HepG2 (cell line): ENCODE data around the gene PIEZO1. TPM values are rescaled to one million over a fixed set of nuclear protein-coding genes. Genes with fewer than 3 reads are reported as not detected.
A peak's percentile ranks its signal among the peaks of the same experiment; 100 is the strongest.

Experiments used
- CENPT ChIP-seq: sonication (generic); formaldehyde crosslinking; IDR thresholded peaks from 2 replicates; pipeline ENCODE4 v1.8.0; 2022; ENCODE audit warnings: low read depth, mild to moderate bottlenecking, moderate library complexity, missing genetic modification reagents
- CHCHD3 ChIP-seq: sonication (generic); formaldehyde crosslinking; IDR thresholded peaks from 2 replicates; pipeline ENCODE4 v1.8.0; 2022; ENCODE audit warnings: mild to moderate bottlenecking, missing genetic modification reagents, moderate library complexity
- ELF4 ChIP-seq: sonication (generic); formaldehyde crosslinking; IDR thresholded peaks from 2 replicates; pipeline ENCODE4 v1.5.0; 2020; ENCODE audit warnings: missing genetic modification reagents, mild to moderate bottlenecking, moderate library complexity, borderline replicate concordance
- FOXO1 ChIP-seq: sonication (generic); formaldehyde crosslinking; IDR thresholded peaks from 2 replicates; pipeline ENCODE4 v1.4.0; 2020; ENCODE audit warnings: missing genetic modification reagents
- GTF3A ChIP-seq: sonication (generic); formaldehyde crosslinking; conservative IDR thresholded peaks from 2 replicates; pipeline ENCODE4 v1.4.0; 2020; ENCODE audit warnings: mild to moderate bottlenecking, missing genetic modification reagents
- HOXA3 ChIP-seq: sonication (generic); formaldehyde crosslinking; IDR thresholded peaks from 2 replicates; pipeline ENCODE4 v1.5.0; 2020; ENCODE audit warnings: missing genetic modification reagents
- HOXA9 ChIP-seq: sonication (generic); formaldehyde crosslinking; IDR thresholded peaks from 2 replicates; pipeline ENCODE4 v1.8.1; 2022; ENCODE audit warnings: missing genetic modification reagents, mild to moderate bottlenecking, moderate library complexity, borderline replicate concordance
- LCORL ChIP-seq, 2 experiments: fragments of 450-650 bp in 1 of 2; sonication (generic) in 1 of 2; formaldehyde crosslinking in 1 of 2; IDR thresholded peaks; 2 replicates each; pipeline versions ENCODE4 v1.5.0 to v1.6.1; 2017 to 2020; ENCODE audit warnings: antibody characterized with exemption in 1 of 2, missing genetic modification reagents in 1 of 2
- NCOA2 ChIP-seq: sonication (generic); formaldehyde crosslinking; IDR thresholded peaks from 2 replicates; pipeline ENCODE4 v1.8.0; 2022; ENCODE audit warnings: inconsistent platforms
- PLRG1 ChIP-seq: fragments of 450-650 bp; conservative IDR thresholded peaks from 2 replicates; pipeline ENCODE4 v1.6.1; 2016
- SALL1 ChIP-seq: sonication (generic); formaldehyde crosslinking; IDR thresholded peaks from 2 replicates; pipeline ENCODE4 v1.8.0; 2022; ENCODE audit warnings: mild to moderate bottlenecking, missing genetic modification reagents
- SOX6 ChIP-seq, 2 experiments: fragments of 450-650 bp in 1 of 2; sonication (generic) in 1 of 2; formaldehyde crosslinking in 1 of 2; IDR thresholded peaks; 2 replicates each; pipeline versions ENCODE4 v1.4.0 to v1.6.1; 2017 to 2020; ENCODE audit warnings: antibody characterized with exemption in 1 of 2, mild to moderate bottlenecking in 1 of 2, missing genetic modification reagents in 1 of 2
- SP1 ChIP-seq, 2 experiments: fragments of 450-650 bp in 1 of 2; sonication (generic) in 1 of 2; formaldehyde crosslinking in 1 of 2; IDR thresholded peaks; 2 replicates each; pipeline versions ENCODE4 v1.4.0 to v1.6.1; 2016 to 2020; ENCODE audit warnings: missing genetic modification reagents in 1 of 2
- SPEN ChIP-seq: sonication (generic); formaldehyde crosslinking; IDR thresholded peaks from 2 replicates; pipeline ENCODE4 v1.5.1; 2020; ENCODE audit warnings: low read depth, mild to moderate bottlenecking, missing genetic modification reagents
- STAG1 ChIP-seq: sonication (generic); formaldehyde crosslinking; IDR thresholded peaks from 2 replicates; pipeline ENCODE4 v1.4.0; 2020; ENCODE audit warnings: missing genetic modification reagents
- TBX2 ChIP-seq: sonication (generic); formaldehyde crosslinking; IDR thresholded peaks from 2 replicates; pipeline ENCODE4 v1.5.0; 2020; ENCODE audit warnings: missing genetic modification reagents, mild to moderate bottlenecking, borderline replicate concordance
- ZC3H13 ChIP-seq: sonication (generic); formaldehyde crosslinking; IDR thresholded peaks from 2 replicates; pipeline ENCODE4 v1.8.1; 2023; ENCODE audit warnings: mild to moderate bottlenecking, missing genetic modification reagents, moderate library complexity
- ZNF331 ChIP-seq: sonication (generic); formaldehyde crosslinking; IDR thresholded peaks from 2 replicates; pipeline ENCODE4 v1.4.0; 2020; ENCODE audit warnings: missing genetic modification reagents
- ZNF33B ChIP-seq: sonication (generic); formaldehyde crosslinking; IDR thresholded peaks from 2 replicates; pipeline ENCODE4 v1.5.1; 2020; ENCODE audit warnings: mild to moderate bottlenecking, missing genetic modification reagents
- ZNF431 ChIP-seq: sonication (generic); formaldehyde crosslinking; IDR thresholded peaks from 2 replicates; pipeline ENCODE4 v1.9.0; 2022; ENCODE audit warnings: missing genetic modification reagents, low read depth, mild to moderate bottlenecking, borderline replicate concordance
- ZSCAN25 ChIP-seq: sonication (generic); formaldehyde crosslinking; IDR thresholded peaks from 2 replicates; pipeline ENCODE4 v1.8.0; 2022; ENCODE audit warnings: mild to moderate bottlenecking, missing genetic modification reagents
- ZSCAN31 ChIP-seq: sonication (generic); formaldehyde crosslinking; IDR thresholded peaks from 2 replicates; pipeline ENCODE4 v1.5.0; 2020; ENCODE audit warnings: low read depth, mild to moderate bottlenecking, missing genetic modification reagents
- polyA plus RNA-seq, 8 experiments: library from polyadenylated mRNA; depleted of rRNA in 3 of 8; stranded (reverse) in 7 of 8; unstranded in 1 of 8; fragments of >200 nt; fragmentation: Illumina TruSeq in 4 of 8; extraction: Trizol in 4 of 8; gene quantifications; 2 replicates each; pipeline versions ENCODE4 v1.2.1 to v1.2.3, GENCODE V29; 2011 to 2016; ENCODE audit warnings: low read depth in 4 of 8, missing spikeins in 1 of 8, mixed read lengths in 1 of 8; ENCODE audit not compliant: insufficient read depth in 1 of 8
- total RNA-seq, 5 experiments: library from RNA; depleted of rRNA; stranded (reverse); fragments of >200 nt; fragmentation: Illumina TruSeq; extraction: Trizol; gene quantifications; 2 replicates each; pipeline ENCODE4 v1.2.3, GENCODE V29; 2016; ENCODE audit warnings: low read depth in 1 of 5
- TF ChIP-seq, protein P1 (sequence below): sonication (generic); IDR thresholded peaks from 2 replicates; pipeline ENCODE4 v1.6.1; 2016; ENCODE audit warnings: low read depth, borderline replicate concordance
- TF ChIP-seq, protein P2 (sequence below): sonication (generic); formaldehyde crosslinking; IDR thresholded peaks from 2 replicates; pipeline ENCODE4 v1.4.0; 2020; ENCODE audit warnings: missing genetic modification reagents, borderline replicate concordance
- TF ChIP-seq, protein P3 (sequence below): sonication (generic); formaldehyde crosslinking; IDR thresholded peaks from 2 replicates; pipeline ENCODE4 v1.5.1; 2020; ENCODE audit warnings: mild to moderate bottlenecking, moderate library complexity, missing genetic modification reagents

PIEZO1 gene
- total and polyA plus RNA-seq, 2 of the 13 experiments (the other 11 are each of a cell fraction or from before 2014, with no cell fraction given): 67.9 to 85.0 TPM

DNA sequence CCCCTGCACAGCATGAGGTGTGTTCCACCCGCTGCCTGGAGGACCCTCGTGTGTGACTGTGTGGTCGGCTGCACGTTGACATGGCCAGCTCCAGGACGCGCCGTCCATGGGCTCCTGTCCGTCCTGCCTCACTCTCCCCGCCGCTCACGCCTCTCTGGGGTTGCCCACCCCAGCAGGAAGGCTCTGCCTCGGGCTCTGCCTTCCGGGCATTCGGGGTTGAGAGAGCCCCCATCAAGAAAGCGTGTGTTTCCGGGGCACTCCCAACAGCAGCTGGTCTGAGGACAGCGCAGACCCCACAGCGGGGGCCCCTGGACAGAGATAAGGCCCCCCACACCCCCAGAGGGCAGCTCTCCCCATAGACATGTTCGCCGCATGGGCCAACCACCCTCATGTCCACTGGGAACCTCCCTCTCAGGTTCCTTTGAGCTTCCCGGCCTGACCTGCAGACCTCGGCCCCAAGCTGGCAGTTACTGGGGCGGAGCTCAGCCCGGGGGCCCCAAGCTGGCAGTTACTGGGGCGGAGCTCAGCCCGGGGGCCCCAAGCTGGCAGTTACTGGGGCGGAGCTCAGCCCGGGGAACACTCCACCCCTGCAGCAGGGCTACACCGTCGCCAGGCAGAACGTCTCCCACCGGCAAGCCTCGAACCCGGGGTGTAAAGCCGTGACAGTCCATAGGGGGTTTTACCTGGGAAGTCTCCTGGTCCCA lies 8.4 kb upstream of the PIEZO1 start (continued):
- no peak for TF ChIP-seq SP1 (IDR thresholded peaks at IDR 0.05)
- peak; percentile 51 for TF ChIP-seq SP1 (CRISPR knock-in tag; IDR thresholded peaks at IDR 0.05)
- TF ChIP-seq SOX6 (IDR thresholded peaks at IDR 0.05): no peak
- peak; percentile 19; the same call in 1 of the 2 replicates for TF ChIP-seq SOX6 (CRISPR knock-in tag; IDR thresholded peaks at IDR 0.05)
- no peak; the same call in 1 of the 2 replicates for TF ChIP-seq ZSCAN31 (CRISPR knock-in tag)
- TF ChIP-seq, protein P1, sequence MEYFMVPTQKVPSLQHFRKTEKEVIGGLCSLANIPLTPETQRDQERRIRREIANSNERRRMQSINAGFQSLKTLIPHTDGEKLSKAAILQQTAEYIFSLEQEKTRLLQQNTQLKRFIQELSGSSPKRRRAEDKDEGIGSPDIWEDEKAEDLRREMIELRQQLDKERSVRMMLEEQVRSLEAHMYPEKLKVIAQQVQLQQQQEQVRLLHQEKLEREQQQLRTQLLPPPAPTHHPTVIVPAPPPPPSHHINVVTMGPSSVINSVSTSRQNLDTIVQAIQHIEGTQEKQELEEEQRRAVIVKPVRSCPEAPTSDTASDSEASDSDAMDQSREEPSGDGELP: peak; percentile 24; the same call in 1 of the 2 replicates
- peak; percentile 99 for TF ChIP-seq ZSCAN25 (CRISPR knock-in tag)
- no peak for TF ChIP-seq GTF3A (CRISPR knock-in tag)
- TF ChIP-seq ZNF431 (CRISPR knock-in tag): no peak
- no peak for TF ChIP-seq CENPT (CRISPR knock-in tag)
- no peak for TF ChIP-seq STAG1
- peak; percentile 51; the same call in 1 of the 2 replicates for TF ChIP-seq TBX2
- TF ChIP-seq NCOA2 (CRISPR knock-in tag): peak; percentile 55; the same call in 1 of the 2 replicates
- no peak for TF ChIP-seq ZNF331 (CRISPR knock-in tag)
- TF ChIP-seq HOXA9 (CRISPR knock-in tag): 0 out of 2 replicates have a peak, but pooled peaks have one; percentile 30
- peak; percentile 69 for TF ChIP-seq SALL1 (CRISPR knock-in tag)
- 0 out of 2 replicates have a peak, but pooled peaks have one; percentile 38 for TF ChIP-seq CHCHD3 (CRISPR knock-in tag)
- TF ChIP-seq PLRG1: no peak
- TF ChIP-seq, protein P2, sequence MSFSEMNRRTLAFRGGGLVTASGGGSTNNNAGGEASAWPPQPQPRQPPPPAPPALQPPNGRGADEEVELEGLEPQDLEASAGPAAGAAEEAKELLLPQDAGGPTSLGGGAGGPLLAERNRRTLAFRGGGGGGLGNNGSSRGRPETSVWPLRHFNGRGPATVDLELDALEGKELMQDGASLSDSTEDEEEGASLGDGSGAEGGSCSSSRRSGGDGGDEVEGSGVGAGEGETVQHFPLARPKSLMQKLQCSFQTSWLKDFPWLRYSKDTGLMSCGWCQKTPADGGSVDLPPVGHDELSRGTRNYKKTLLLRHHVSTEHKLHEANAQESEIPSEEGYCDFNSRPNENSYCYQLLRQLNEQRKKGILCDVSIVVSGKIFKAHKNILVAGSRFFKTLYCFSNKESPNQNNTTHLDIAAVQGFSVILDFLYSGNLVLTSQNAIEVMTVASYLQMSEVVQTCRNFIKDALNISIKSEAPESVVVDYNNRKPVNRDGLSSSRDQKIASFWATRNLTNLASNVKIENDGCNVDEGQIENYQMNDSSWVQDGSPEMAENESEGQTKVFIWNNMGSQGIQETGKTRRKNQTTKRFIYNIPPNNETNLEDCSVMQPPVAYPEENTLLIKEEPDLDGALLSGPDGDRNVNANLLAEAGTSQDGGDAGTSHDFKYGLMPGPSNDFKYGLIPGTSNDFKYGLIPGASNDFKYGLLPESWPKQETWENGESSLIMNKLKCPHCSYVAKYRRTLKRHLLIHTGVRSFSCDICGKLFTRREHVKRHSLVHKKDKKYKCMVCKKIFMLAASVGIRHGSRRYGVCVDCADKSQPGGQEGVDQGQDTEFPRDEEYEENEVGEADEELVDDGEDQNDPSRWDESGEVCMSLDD (CRISPR knock-in tag): peak; percentile 71; the same call in 1 of the 2 replicates
- TF ChIP-seq LCORL (IDR thresholded peaks at IDR 0.05): no peak
- peak; percentile 61 for TF ChIP-seq LCORL (CRISPR knock-in tag; IDR thresholded peaks at IDR 0.05)
- no peak for TF ChIP-seq FOXO1
- TF ChIP-seq ZNF33B: no peak
- TF ChIP-seq SPEN (CRISPR knock-in tag): peak; percentile 43; the same call in 1 of the 2 replicates
- peak; percentile 61; the same call in 1 of the 2 replicates for TF ChIP-seq HOXA3
- TF ChIP-seq, protein P3, sequence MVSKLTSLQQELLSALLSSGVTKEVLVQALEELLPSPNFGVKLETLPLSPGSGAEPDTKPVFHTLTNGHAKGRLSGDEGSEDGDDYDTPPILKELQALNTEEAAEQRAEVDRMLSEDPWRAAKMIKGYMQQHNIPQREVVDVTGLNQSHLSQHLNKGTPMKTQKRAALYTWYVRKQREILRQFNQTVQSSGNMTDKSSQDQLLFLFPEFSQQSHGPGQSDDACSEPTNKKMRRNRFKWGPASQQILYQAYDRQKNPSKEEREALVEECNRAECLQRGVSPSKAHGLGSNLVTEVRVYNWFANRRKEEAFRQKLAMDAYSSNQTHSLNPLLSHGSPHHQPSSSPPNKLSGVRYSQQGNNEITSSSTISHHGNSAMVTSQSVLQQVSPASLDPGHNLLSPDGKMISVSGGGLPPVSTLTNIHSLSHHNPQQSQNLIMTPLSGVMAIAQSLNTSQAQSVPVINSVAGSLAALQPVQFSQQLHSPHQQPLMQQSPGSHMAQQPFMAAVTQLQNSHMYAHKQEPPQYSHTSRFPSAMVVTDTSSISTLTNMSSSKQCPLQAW (CRISPR knock-in tag): 0 out of 2 replicates have a peak, but pooled peaks have one; percentile 22
- no peak for TF ChIP-seq ZC3H13
- no peak for TF ChIP-seq ELF4
